ENCODE data around the gene EMCN. TPM values are rescaled to one million over a fixed set of nuclear protein-coding genes. Genes with fewer than 3 reads are reported as not detected.

The EMCN gene
- total and polyA plus RNA-seq, 2 donors (not counting 1 experiment from before 2014, with no cell fraction given), result not detected

DNA sequence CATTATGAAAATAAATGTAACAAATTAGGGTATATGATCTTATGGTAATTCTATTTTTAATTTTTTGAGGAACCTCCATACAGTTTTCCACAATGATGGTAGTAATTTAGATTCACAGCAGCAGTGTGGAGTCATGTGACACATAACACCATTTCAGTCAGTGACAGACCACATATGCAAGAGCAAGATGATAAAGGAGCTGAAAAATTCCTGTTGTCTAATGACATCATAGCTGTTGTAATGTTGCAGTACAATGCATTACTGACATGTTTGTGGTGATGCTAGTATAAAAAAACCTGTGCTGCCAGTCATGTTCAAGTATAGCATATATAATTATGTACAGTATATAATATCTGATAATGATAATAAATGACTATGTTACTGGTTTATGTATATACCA is 28.5 kb downstream of the EMCN start:
- no peak overlapping the region for H3K9ac ChIP-seq (ENCODE audit: insufficient read depth, low read length)
- TF ChIP-seq EZH2 (IDR thresholded peaks at IDR 0.05; ENCODE audit: low read length, missing control alignments), result no peak
- TF ChIP-seq, protein P1, sequence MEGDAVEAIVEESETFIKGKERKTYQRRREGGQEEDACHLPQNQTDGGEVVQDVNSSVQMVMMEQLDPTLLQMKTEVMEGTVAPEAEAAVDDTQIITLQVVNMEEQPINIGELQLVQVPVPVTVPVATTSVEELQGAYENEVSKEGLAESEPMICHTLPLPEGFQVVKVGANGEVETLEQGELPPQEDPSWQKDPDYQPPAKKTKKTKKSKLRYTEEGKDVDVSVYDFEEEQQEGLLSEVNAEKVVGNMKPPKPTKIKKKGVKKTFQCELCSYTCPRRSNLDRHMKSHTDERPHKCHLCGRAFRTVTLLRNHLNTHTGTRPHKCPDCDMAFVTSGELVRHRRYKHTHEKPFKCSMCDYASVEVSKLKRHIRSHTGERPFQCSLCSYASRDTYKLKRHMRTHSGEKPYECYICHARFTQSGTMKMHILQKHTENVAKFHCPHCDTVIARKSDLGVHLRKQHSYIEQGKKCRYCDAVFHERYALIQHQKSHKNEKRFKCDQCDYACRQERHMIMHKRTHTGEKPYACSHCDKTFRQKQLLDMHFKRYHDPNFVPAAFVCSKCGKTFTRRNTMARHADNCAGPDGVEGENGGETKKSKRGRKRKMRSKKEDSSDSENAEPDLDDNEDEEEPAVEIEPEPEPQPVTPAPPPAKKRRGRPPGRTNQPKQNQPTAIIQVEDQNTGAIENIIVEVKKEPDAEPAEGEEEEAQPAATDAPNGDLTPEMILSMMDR (conservative IDR thresholded peaks at IDR 0.05 in 1 of 2, IDR thresholded peaks at IDR 0.05 in 1 of 2; ENCODE audit: low read depth in 1 of 2, low read length in 2 of 2), result no peak
- H2AFZ ChIP-seq (ENCODE audit: low read length), result no peak overlapping the region
- H3K4me2 ChIP-seq (ENCODE audit: extremely low read depth, insufficient read depth, low read length), result no peak overlapping the region
- H3K27ac ChIP-seq (ENCODE audit: insufficient read depth, low read length), result no peak overlapping the region
- H3K79me2 ChIP-seq (ENCODE audit: control insufficient read depth, insufficient read depth, low read length), result no peaks in the 10 kb centered on the region
- no peaks in the 10 kb centered on the region for H3K36me3 ChIP-seq (ENCODE audit: control insufficient read depth, insufficient read depth, low read length)
- peak; percentile 19 to 38 for DNase-seq (ENCODE audit: low read depth in 2 of 2)
- no peaks in the 10 kb centered on the region for H4K20me1 ChIP-seq (ENCODE audit: control insufficient read depth, extremely low read depth, insufficient read depth, low read length)
- H3K27me3 ChIP-seq (ENCODE audit: control insufficient read depth, insufficient read depth, low read length), result no peaks in the 10 kb centered on the region
- H3K4me1 ChIP-seq (ENCODE audit: control insufficient read depth, extremely low read depth, insufficient read depth, low read length), result no peaks in the 10 kb centered on the region
- no peak overlapping the region for H3K4me3 ChIP-seq (replicated peaks in 1 of 4; ENCODE audit: control extremely low read depth in 1 of 4, insufficient read depth in 1 of 4, low read depth in 3 of 4, low read length in 4 of 4)
- H3K9me3 ChIP-seq (ENCODE audit: control insufficient read depth, insufficient read depth, low read depth, low read length), result no peaks in the 10 kb centered on the region

DNA sequence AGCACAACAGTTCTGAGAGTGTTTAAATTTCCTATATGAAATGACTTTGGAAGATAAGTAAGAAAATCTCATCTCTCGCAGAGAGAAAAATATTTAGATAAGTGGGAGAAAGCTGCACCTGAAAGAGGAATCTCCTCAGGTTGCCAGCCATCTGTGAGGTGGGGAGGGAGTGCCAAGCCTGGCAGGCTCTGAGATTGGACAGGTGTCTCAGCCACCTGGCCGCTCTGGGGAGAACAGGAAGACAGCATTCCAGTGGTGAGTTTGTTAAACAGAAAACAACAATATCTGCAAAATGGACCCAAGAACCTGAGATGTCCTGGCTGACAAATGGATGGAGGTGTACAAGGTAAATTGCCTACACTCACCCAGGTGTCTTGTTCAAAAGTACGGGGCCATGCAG is 31.3 kb downstream of the EMCN start:
- no peak overlapping the region for H3K4me2 ChIP-seq (ENCODE audit: extremely low read depth, insufficient read depth, low read length)
- no peaks in the 10 kb centered on the region for H3K79me2 ChIP-seq (ENCODE audit: control insufficient read depth, insufficient read depth, low read length)
- H2AFZ ChIP-seq (ENCODE audit: low read length), result no peak overlapping the region
- H3K4me3 ChIP-seq (replicated peaks in 1 of 4; ENCODE audit: control extremely low read depth in 1 of 4, insufficient read depth in 1 of 4, low read depth in 3 of 4, low read length in 4 of 4), result no peak overlapping the region
- H4K20me1 ChIP-seq (ENCODE audit: control insufficient read depth, extremely low read depth, insufficient read depth, low read length), result no peaks in the 10 kb centered on the region
- H3K27me3 ChIP-seq (ENCODE audit: control insufficient read depth, insufficient read depth, low read length), result no peaks in the 10 kb centered on the region
- no peaks in the 10 kb centered on the region for H3K4me1 ChIP-seq (ENCODE audit: control insufficient read depth, extremely low read depth, insufficient read depth, low read length)
- H3K9me3 ChIP-seq (ENCODE audit: control insufficient read depth, insufficient read depth, low read depth, low read length), result no peaks in the 10 kb centered on the region
- H3K27ac ChIP-seq (ENCODE audit: insufficient read depth, low read length), result no peak overlapping the region
- TF ChIP-seq, protein P1 (conservative IDR thresholded peaks at IDR 0.05 in 1 of 2, IDR thresholded peaks at IDR 0.05 in 1 of 2; ENCODE audit: low read depth in 1 of 2, low read length in 2 of 2), result no peak
- TF ChIP-seq EZH2 (IDR thresholded peaks at IDR 0.05; ENCODE audit: low read length, missing control alignments), result no peak
- no peak for DNase-seq (ENCODE audit: low read depth in 2 of 2)
- no peaks in the 10 kb centered on the region for H3K36me3 ChIP-seq (ENCODE audit: control insufficient read depth, insufficient read depth, low read length)
- no peak overlapping the region for H3K9ac ChIP-seq (ENCODE audit: insufficient read depth, low read length)

DNA sequence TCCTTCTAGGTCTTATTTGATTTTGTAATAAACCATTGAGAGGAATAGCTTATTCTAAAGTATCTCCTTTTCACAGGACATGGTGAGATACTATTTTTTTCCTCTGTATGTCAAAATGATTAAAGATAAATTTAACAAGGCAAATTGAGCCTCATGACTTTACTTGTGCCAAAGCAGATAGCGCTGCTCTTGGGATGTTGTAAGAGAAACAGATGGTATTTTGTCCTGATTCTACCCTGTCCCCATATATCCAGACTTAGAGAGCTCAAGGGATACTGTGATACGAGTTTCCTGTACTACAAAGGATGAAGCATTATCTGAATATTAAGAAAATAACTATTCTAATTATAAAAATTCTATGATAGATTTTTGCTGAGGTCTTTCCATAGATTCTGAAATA is 34.0 kb downstream of the EMCN start:
- Histone ChIP-seq H3K27ac (ENCODE audit: insufficient read depth, low read length) (no peak overlapping the region), H3K4me3 (replicated peaks in 1 of 4; ENCODE audit: control extremely low read depth in 1 of 4, insufficient read depth in 1 of 4, low read depth in 3 of 4, low read length in 4 of 4) (no peak overlapping the region), H3K79me2 (ENCODE audit: control insufficient read depth, insufficient read depth, low read length) (no peaks in the 10 kb centered on the region), H3K27me3 (ENCODE audit: control insufficient read depth, insufficient read depth, low read length) (no peaks in the 10 kb centered on the region), H3K36me3 (ENCODE audit: control insufficient read depth, insufficient read depth, low read length) (no peaks in the 10 kb centered on the region), H3K4me2 (ENCODE audit: extremely low read depth, insufficient read depth, low read length) (no peak overlapping the region), H3K9ac (ENCODE audit: insufficient read depth, low read length) (no peak overlapping the region), H3K9me3 (ENCODE audit: control insufficient read depth, insufficient read depth, low read depth, low read length) (no peaks in the 10 kb centered on the region), H2AFZ (ENCODE audit: low read length) (no peak overlapping the region), H4K20me1 (ENCODE audit: control insufficient read depth, extremely low read depth, insufficient read depth, low read length) (no peaks in the 10 kb centered on the region), H3K4me1 (ENCODE audit: control insufficient read depth, extremely low read depth, insufficient read depth, low read length) (no peaks in the 10 kb centered on the region)
- no peak for TF ChIP-seq EZH2 (IDR thresholded peaks at IDR 0.05; ENCODE audit: low read length, missing control alignments)
- TF ChIP-seq, protein P1 (conservative IDR thresholded peaks at IDR 0.05 in 1 of 2, IDR thresholded peaks at IDR 0.05 in 1 of 2; ENCODE audit: low read depth in 1 of 2, low read length in 2 of 2), result no peak
- no peak for DNase-seq (ENCODE audit: low read depth in 2 of 2)
